Trophoblast cell (in vitro differentiated cells and primary cell): ENCODE measurements around the gene MCM8.

Source experiments
- DNase-seq, 2 donors: peaks; one replicate each; pipeline ENCODE4 v3.0.0-alpha.2; 2016
- H2AFZ ChIP-seq: 2 replicates; pipeline ENCODE4 v1.6.1; 2013; ENCODE audit warnings: low read length, moderate library complexity, mild to moderate bottlenecking; ENCODE audit not compliant: insufficient read depth, poor library complexity
- H2AK5ac ChIP-seq: 2 replicates; pipeline ENCODE4 v1.6.1; 2013; ENCODE audit warnings: mild to moderate bottlenecking, low read length
- H2BK120ac ChIP-seq: 2 replicates; pipeline ENCODE4 v1.6.1; 2013; ENCODE audit warnings: low read length, mild to moderate bottlenecking, moderate library complexity; ENCODE audit not compliant: insufficient read depth, poor library complexity
- H2BK12ac ChIP-seq: 2 replicates; pipeline ENCODE4 v1.6.1; 2013; ENCODE audit warnings: mild to moderate bottlenecking, low read length, moderate library complexity
- H2BK5ac ChIP-seq: 2 replicates; pipeline ENCODE4 v1.6.1; 2013; ENCODE audit warnings: low read length, low read depth, moderate library complexity, mild to moderate bottlenecking; ENCODE audit not compliant: poor library complexity
- H3K14ac ChIP-seq: 2 replicates; pipeline ENCODE4 v1.6.1; 2013; ENCODE audit warnings: mild to moderate bottlenecking, low read length
- H3K18ac ChIP-seq: 2 replicates; pipeline ENCODE4 v1.6.1; 2013; ENCODE audit warnings: mild to moderate bottlenecking, low read length
- H3K23ac ChIP-seq: 2 replicates; pipeline ENCODE4 v1.6.1; 2013; ENCODE audit warnings: low read length
- H3K27ac ChIP-seq: 2 replicates; pipeline ENCODE4 v1.5.1; 2013; ENCODE audit warnings: low read depth, mild to moderate bottlenecking, inconsistent platforms, low read length, moderate library complexity
- H3K27me3 ChIP-seq: 2 replicates; pipeline ENCODE4 v1.6.1; 2013; ENCODE audit warnings: inconsistent platforms, mild to moderate bottlenecking, low read length, moderate library complexity; ENCODE audit not compliant: insufficient read depth
- H3K36me3 ChIP-seq, 2 experiments: 1 replicate in 1 of 2; 2 replicates in 1 of 2; pipeline ENCODE4 v1.6.1; 2013; ENCODE audit warnings: low read length in 2 of 2, mild to moderate bottlenecking in 2 of 2, moderate library complexity in 1 of 2; ENCODE audit not compliant: insufficient read depth in 2 of 2, control insufficient read depth in 1 of 2
- H3K4ac ChIP-seq: 2 replicates; pipeline ENCODE4 v1.6.1; 2013; ENCODE audit warnings: low read depth, mild to moderate bottlenecking, low read length, moderate library complexity
- H3K4me1 ChIP-seq, 2 experiments: 1 replicate in 1 of 2; 2 replicates in 1 of 2; pipeline ENCODE4 v1.6.1; 2013; ENCODE audit warnings: low read length in 2 of 2, mild to moderate bottlenecking in 2 of 2, moderate library complexity in 1 of 2; ENCODE audit not compliant: insufficient read depth in 2 of 2, control insufficient read depth in 1 of 2
- H3K4me2 ChIP-seq: 2 replicates; pipeline ENCODE4 v1.6.1; 2013; ENCODE audit warnings: inconsistent platforms, mild to moderate bottlenecking, low read length, moderate library complexity
- H3K4me3 ChIP-seq: 2 replicates; pipeline ENCODE4 v1.5.1; 2013; ENCODE audit warnings: mild to moderate bottlenecking, low read depth, low read length, inconsistent platforms
- H3K79me1 ChIP-seq: one replicate; pipeline ENCODE4 v1.6.1; 2013; ENCODE audit warnings: low read length
- H3K79me2 ChIP-seq: 2 replicates; pipeline ENCODE4 v1.6.1; 2013; ENCODE audit warnings: low read length, mild to moderate bottlenecking; ENCODE audit not compliant: control insufficient read depth, insufficient read depth, poor library complexity
- H3K9ac ChIP-seq: 2 replicates; pipeline ENCODE4 v1.6.1; 2013; ENCODE audit warnings: mild to moderate bottlenecking, low read length
- H3K9me3 ChIP-seq: 2 replicates; pipeline ENCODE4 v1.6.1; 2013; ENCODE audit warnings: low read depth, mild to moderate bottlenecking, control low read depth, inconsistent platforms, low read length; ENCODE audit not compliant: insufficient read depth
- H4K12ac ChIP-seq: 2 replicates; pipeline ENCODE4 v1.6.1; 2013; ENCODE audit warnings: low read depth, mild to moderate bottlenecking, low read length, moderate library complexity
- H4K8ac ChIP-seq: 2 replicates; pipeline ENCODE4 v1.6.1; 2013; ENCODE audit warnings: low read depth, mild to moderate bottlenecking, low read length, moderate library complexity
- H4K91ac ChIP-seq: one replicate; pipeline ENCODE4 v1.6.1; 2013; ENCODE audit warnings: low read depth, mild to moderate bottlenecking, low read length, moderate library complexity
- WGBS: extraction: QIAGEN DNeasy Blood & Tissue Kit; methylation state at CpG from one replicate; pipeline ENCODE4 v1.1.7; 2013; ENCODE audit warnings: missing lambda C conversion rate; ENCODE audit not compliant: insufficient read length, insufficient coverage; ENCODE audit errors: extremely low coverage; 5-methylcytosine and 5-hydroxymethylcytosine counted together

The MCM8 gene

DNA sequence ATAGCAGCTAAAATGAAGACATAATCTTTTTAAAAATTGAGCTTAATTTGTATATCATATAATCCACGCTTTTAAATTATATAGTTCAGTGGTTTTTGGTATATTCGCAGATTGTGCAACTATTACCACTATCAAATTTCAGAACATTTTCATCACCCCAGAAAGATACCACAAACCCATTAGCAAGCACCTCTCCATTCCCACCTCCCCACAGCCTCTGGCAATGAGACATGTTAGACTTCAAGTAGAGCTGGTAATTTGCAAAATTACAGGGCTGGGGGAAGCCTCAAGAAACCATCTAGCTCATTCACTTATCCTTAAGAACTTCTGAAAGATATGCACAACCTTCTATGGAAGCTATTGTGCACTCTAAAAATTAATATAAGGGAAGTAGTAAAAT is 37.3 kb upstream of the MCM8 start:
- Histone ChIP-seq H3K14ac (no peak overlapping the region), H3K27ac (no peak overlapping the region), H2BK12ac (no peak overlapping the region), H2BK5ac (no peak overlapping the region), H3K9me3 (no peaks in the 10 kb centered on the region), H4K91ac (no peak overlapping the region), H3K79me1 (no peaks in the 10 kb centered on the region), H3K18ac (no peak overlapping the region), H3K23ac (no peak overlapping the region), H3K4me3 (no peak overlapping the region), H3K9ac (no peak overlapping the region), H4K8ac (no peak overlapping the region), H4K12ac (no peak overlapping the region), H3K4me1 (peaks cover 2% of the 10 kb centered on the region in 2 experiments), H3K36me3 (no peaks in the 10 kb centered on the region), H2AFZ (no peak overlapping the region), H3K4ac (no peak overlapping the region), H2AK5ac (no peak overlapping the region), H2BK120ac (no peak overlapping the region), H3K4me2 (no peak overlapping the region), H3K79me2 (no peaks in the 10 kb centered on the region), H3K27me3 (no peaks in the 10 kb centered on the region)
- DNase-seq, result no peak
- WGBS, result no CpG with 5 or more reads among the region's 2 CpGs

DNA sequence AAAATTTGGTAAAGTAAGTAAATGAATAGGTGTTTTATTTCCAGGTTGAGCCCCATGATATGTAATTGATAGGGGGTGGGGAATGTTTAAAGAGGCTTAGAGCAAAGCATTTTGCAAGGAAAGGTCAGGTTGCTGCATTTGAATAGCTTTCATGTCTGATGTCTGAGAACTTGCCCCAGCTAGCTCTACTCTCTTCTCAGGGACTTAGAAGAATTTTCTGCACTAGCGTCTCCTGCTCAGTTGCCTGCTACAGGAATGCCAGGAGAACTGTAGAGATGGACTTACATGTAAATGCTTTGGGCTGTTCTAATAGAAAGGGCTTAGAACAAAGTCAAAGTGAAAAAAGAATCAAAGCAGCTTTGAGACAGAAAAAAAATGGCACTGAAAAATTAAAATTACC is 35.6 kb upstream of the MCM8 start:
- Histone ChIP-seq H4K91ac (no peak overlapping the region), H3K18ac (no peak overlapping the region), H3K27me3 (no peaks in the 10 kb centered on the region), H3K9me3 (no peaks in the 10 kb centered on the region), H4K8ac (no peak overlapping the region), H3K4me3 (no peak overlapping the region), H3K23ac (no peak overlapping the region), H3K4me1 (peaks cover 6 to 10% of the 10 kb centered on the region in 2 experiments), H3K27ac (no peak overlapping the region), H2AK5ac (no peak overlapping the region), H2AFZ (no peak overlapping the region), H2BK120ac (no peak overlapping the region), H3K9ac (no peak overlapping the region), H3K79me1 (peaks cover 2% of the 10 kb centered on the region), H3K14ac (no peak overlapping the region), H3K4me2 (no peak overlapping the region), H3K4ac (no peak overlapping the region), H2BK12ac (no peak overlapping the region), H3K79me2 (no peaks in the 10 kb centered on the region), H2BK5ac (no peak overlapping the region), H4K12ac (no peak overlapping the region), H3K36me3 (no peaks in the 10 kb centered on the region)
- DNase-seq, result no peak
- WGBS, result no CpG with 5 or more reads among the region's 1 CpG

DNA sequence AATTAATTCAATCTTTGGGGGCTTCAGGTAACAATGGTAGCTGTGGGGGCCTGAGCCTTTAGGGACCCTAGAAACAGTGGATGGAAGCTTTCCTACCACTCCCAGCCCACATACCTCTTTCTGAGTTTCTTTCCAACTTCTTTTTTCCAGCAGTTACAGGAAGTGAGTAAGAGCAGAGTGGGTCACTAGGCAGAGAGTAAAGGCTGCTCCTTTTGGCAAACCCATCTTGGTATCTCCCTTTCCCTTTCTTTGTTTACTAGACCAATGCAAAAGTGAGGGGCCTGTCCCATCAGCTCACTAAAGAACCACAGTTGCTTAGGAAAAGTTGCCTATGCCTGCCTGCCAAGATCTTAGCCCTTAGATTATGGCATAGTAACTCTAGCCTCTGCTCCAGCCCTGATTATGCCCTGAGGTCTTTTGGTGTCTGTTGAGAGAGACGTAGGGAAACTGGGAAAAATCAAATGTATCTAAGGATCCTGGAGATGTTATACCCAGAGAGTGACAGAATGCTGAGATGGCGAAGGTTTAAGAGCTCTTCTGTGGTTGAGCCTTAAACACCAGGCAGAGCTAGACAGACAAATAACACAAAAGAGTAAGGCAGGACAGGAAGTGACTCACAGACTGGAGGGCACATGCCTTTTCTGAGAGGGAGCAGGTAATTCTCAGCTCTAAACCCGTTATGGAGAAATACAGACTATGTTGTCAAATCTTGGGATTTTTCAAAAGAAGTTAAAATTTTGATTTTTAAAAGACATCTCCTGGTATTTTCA is 31.4 kb upstream of the MCM8 start:
- no peak overlapping the region for H2AFZ ChIP-seq
- no CpG with 5 or more reads among the region's 3 CpGs for WGBS
- H3K14ac ChIP-seq, result peak overlapping the region; percentile 4
- no peak for DNase-seq
- H2BK5ac ChIP-seq, result peak overlapping the region; percentile 18
- no peak overlapping the region for H3K4ac ChIP-seq
- H3K18ac ChIP-seq, result no peak overlapping the region
- no peak overlapping the region for H4K8ac ChIP-seq
- peak overlapping the region; percentile 90 for H3K27ac ChIP-seq
- peaks cover 2% of the 10 kb centered on the region for H3K79me1 ChIP-seq
- H3K79me2 ChIP-seq, result no peaks in the 10 kb centered on the region
- H3K9me3 ChIP-seq, result no peaks in the 10 kb centered on the region
- H4K91ac ChIP-seq, result peak overlapping the region; percentile 45
- H3K4me2 ChIP-seq, result no peak overlapping the region
- H3K27me3 ChIP-seq, result no peaks in the 10 kb centered on the region
- peaks cover 8 to 10% of the 10 kb centered on the region in 2 experiments for H3K4me1 ChIP-seq
- peak overlapping the region; percentile 14 for H2BK120ac ChIP-seq
- peak overlapping the region; percentile 6 for H2BK12ac ChIP-seq
- no peak overlapping the region for H3K23ac ChIP-seq
- H4K12ac ChIP-seq, result no peak overlapping the region
- H3K36me3 ChIP-seq, result no peaks in the 10 kb centered on the region
- H2AK5ac ChIP-seq, result no peak overlapping the region
- H3K9ac ChIP-seq, result no peak overlapping the region
- no peak overlapping the region for H3K4me3 ChIP-seq

DNA sequence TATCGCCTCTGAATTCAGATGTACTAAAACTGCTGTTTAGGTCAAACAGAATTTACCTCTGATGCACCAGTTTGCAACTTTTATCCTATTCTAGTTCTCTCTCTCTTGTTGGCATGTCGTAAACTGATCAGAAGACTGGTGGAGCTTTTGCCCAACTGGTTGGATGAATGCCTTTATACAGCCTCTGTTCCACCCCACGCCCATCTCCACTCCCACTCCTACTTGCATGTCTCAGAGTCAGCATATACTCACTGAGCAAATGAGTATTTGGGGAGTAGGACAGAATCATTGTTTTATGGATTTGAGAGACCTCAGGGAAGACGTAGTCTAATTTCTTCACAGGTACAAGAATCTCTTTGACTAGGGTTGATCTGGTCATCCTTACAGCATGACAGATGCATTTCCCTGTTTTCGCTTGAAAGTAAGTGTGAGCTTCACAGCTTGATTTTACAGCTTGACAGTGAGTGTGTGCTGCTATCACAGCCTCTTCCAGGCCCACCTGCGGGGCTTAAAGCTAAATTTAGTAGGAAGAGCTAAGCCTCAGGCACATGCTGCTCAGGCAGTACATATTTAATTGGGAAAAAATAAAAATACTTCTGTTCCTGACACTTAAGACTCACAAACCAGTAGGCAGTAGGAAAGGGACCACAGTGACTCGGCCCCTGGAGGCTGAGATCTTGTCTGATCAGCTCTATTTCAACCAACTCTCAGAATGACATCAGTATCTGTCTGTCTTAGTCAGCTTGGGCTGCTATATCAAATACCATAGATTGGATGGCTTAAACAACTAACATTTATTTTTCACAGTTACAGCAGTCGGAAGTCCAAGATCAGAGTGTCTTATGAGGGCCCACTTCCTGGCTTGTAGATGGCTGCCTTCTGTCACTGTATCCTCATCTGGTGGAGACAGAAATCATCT is 30.6 kb upstream of the MCM8 start:
- peak overlapping the region; percentile 36 for H4K91ac ChIP-seq
- H3K79me2 ChIP-seq, result no peaks in the 10 kb centered on the region
- H2BK120ac ChIP-seq, result no peak overlapping the region
- no peaks in the 10 kb centered on the region for H3K9me3 ChIP-seq
- peaks cover 2% of the 10 kb centered on the region for H3K79me1 ChIP-seq
- H2BK5ac ChIP-seq, result no peak overlapping the region
- H2BK12ac ChIP-seq, result peak overlapping the region; percentile 56
- no peak for DNase-seq
- no peak overlapping the region for H4K8ac ChIP-seq
- no peak overlapping the region for H3K23ac ChIP-seq
- no CpG with 5 or more reads among the region's 8 CpGs for WGBS
- H3K27me3 ChIP-seq, result no peaks in the 10 kb centered on the region
- H3K9ac ChIP-seq, result no peak overlapping the region
- no peak overlapping the region for H4K12ac ChIP-seq
- H2AK5ac ChIP-seq, result no peak overlapping the region
- H3K18ac ChIP-seq, result no peak overlapping the region
- H2AFZ ChIP-seq, result no peak overlapping the region
- H3K4me1 ChIP-seq, result peaks cover 8 to 10% of the 10 kb centered on the region in 2 experiments
- no peak overlapping the region for H3K4me2 ChIP-seq
- H3K4me3 ChIP-seq, result no peak overlapping the region
- no peak overlapping the region for H3K4ac ChIP-seq
- H3K27ac ChIP-seq, result peak overlapping the region; percentile 75
- H3K36me3 ChIP-seq, result no peaks in the 10 kb centered on the region
- H3K14ac ChIP-seq, result no peak overlapping the region
